Small intestine (tissue), 7 donors: Measurements from ENCODE around the gene ZBTB24. TPM values are rescaled to one million over a fixed set of nuclear protein-coding genes. Genes with fewer than 3 reads are reported as not detected.

Source experiments
- DNase-seq, 2 donors: peaks; one replicate each; pipeline versions ENCODE4 v3.0.0 to v3.0.0-alpha.2; 2013
- FAIRE-seq: peaks from 2 replicates; lab custom pipeline; 2012; peaks lifted over from hg19 to GRCh38; lab: Jason Lieb, UNC
- H3K27ac ChIP-seq, 3 donors: one replicate each; pipeline ENCODE4 v1.5.1; 2013; ENCODE audit warnings: low read length in 2 of 3, mild to moderate bottlenecking in 2 of 3, control low read depth in 1 of 3, inconsistent platforms in 1 of 3, low read depth in 1 of 3, moderate library complexity in 1 of 3
- H3K27me3 ChIP-seq, 3 donors: one replicate each; pipeline ENCODE4 v1.6.1; 2013; ENCODE audit warnings: low read length in 3 of 3, inconsistent platforms in 1 of 3; ENCODE audit not compliant: control insufficient read depth in 3 of 3, insufficient read depth in 3 of 3
- H3K36me3 ChIP-seq, 3 donors: one replicate each; pipeline ENCODE4 v1.6.1; 2013; ENCODE audit warnings: low read length in 3 of 3, inconsistent platforms in 1 of 3, low read depth in 1 of 3, mild to moderate bottlenecking in 1 of 3, moderate library complexity in 1 of 3; ENCODE audit not compliant: control insufficient read depth in 3 of 3, insufficient read depth in 2 of 3
- H3K4me1 ChIP-seq, 3 donors: one replicate each; pipeline ENCODE4 v1.6.1; 2013; ENCODE audit warnings: low read length in 2 of 3, inconsistent platforms in 1 of 3, low read depth in 1 of 3, mild to moderate bottlenecking in 1 of 3, moderate library complexity in 1 of 3; ENCODE audit not compliant: control insufficient read depth in 3 of 3, insufficient read depth in 2 of 3
- H3K4me3 ChIP-seq, 3 donors: one replicate each; pipeline ENCODE4 v1.5.1; 2013; ENCODE audit warnings: low read length in 3 of 3, control low read depth in 1 of 3, inconsistent platforms in 1 of 3, low read depth in 1 of 3, mild to moderate bottlenecking in 1 of 3, moderate library complexity in 1 of 3
- H3K9me3 ChIP-seq, 2 donors: one replicate each; pipeline ENCODE4 v1.6.1; 2013; ENCODE audit warnings: low read depth in 1 of 2, low read length in 1 of 2; ENCODE audit not compliant: control insufficient read depth in 2 of 2, insufficient read depth in 1 of 2
- WGBS, 3 donors: extraction: QIAGEN DNeasy Blood & Tissue Kit; methylation state at CpG; one replicate each; pipeline ENCODE4 v1.1.7; 2013; 5-methylcytosine and 5-hydroxymethylcytosine counted together
- polyA plus RNA-seq, 4 donors: library from polyadenylated mRNA; stranded (reverse) in 3 of 4; unstranded in 1 of 4; fragments of 200-250 nt in 3 of 4; fragments of 120-200 nt in 1 of 4; gene quantifications; one replicate each; pipeline versions ENCODE4 v1.2.1 to v1.2.3, GENCODE V29; 2013
- donor health status: healthy with polysubstance abuse.
- donor health status: control.
- donor health status: control.
- donor health status: Bipolar disorder and iron deficiency.
- donor health status: healthy.

The ZBTB24 gene
- polyA plus RNA-seq, 4 donors, result 1.8 to 12.6 (median 3.3) TPM

DNA sequence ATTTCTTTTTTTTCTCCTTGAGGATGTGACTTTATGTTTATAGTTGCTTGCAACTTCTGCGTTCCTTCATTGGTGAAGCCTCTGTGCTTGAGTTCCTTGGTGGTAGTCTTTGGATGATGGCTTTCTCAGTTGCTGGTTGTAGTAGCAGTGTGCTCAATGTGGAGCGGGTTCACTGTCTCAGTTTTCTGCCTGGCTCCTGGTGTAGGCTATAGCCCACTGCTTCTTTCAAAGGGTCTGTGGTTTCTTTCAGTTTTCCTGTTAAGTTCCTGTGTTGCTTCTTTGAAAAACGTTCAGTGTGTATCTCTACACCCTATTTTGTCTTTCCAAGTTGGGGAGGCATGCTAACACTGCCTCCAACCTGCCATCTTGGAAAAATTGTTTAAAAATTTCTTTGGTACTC is 33.9 kb upstream of the ZBTB24 start:
- 67 to 82% (median 71%) methylated on average over 3 of the region's 3 CpGs for WGBS, 3 donors
- no peaks in the 10 kb centered on the region for H3K27me3 ChIP-seq
- no peak for FAIRE-seq

DNA sequence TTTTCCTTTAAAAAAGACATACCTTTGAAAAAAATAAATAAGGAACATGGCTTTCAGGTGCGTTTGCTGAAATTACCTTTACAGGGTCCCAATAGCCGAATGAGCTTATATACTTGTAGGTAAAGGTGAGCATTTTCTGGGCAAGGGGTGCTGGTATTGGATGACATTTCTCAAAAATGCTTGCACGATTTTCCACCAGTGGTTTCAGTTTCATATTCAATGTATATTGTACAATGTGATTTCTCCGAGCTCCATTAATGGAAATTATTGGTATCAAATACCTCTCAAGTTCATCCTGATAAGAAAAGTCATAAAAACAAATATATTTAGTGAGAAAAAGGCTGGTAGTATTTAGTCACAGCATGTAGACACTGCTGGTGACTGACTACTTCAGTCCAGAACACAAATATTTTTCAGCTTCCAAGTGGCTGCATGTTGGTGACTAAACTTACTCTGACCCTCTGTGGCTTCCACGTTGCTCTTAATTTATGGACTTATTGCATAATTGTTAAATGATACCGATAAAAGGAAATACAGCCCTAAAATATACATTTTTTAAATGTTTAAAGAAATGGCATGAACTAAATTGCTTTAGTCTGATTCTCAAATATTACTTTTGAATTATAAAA is 32.9 kb upstream of the ZBTB24 start:
- WGBS, 3 donors, result 16 to 47% (median 20%) methylated on average over 6 of the region's 6 CpGs
- Histone ChIP-seq H3K27me3 (no peaks in the 10 kb centered on the region), H3K36me3 (no peaks in the 10 kb centered on the region), H3K4me1 (no peaks in the 10 kb centered on the region), H3K4me3 (peak overlapping the region in 1 of 3 donors; percentile 38), H3K9me3 (no peaks in the 10 kb centered on the region), H3K27ac (no peak overlapping the region)
- FAIRE-seq (no peak), DNase-seq (peak in 1 of 2 donors; percentile 53)

More for the DNA sequence above, 33.9 kb upstream of the ZBTB24 start:
- no peak for DNase-seq
- Histone ChIP-seq H3K4me1 (no peaks in the 10 kb centered on the region), H3K27ac (no peak overlapping the region), H3K9me3 (no peaks in the 10 kb centered on the region), H3K4me3 (no peak overlapping the region), H3K36me3 (no peaks in the 10 kb centered on the region)

DNA sequence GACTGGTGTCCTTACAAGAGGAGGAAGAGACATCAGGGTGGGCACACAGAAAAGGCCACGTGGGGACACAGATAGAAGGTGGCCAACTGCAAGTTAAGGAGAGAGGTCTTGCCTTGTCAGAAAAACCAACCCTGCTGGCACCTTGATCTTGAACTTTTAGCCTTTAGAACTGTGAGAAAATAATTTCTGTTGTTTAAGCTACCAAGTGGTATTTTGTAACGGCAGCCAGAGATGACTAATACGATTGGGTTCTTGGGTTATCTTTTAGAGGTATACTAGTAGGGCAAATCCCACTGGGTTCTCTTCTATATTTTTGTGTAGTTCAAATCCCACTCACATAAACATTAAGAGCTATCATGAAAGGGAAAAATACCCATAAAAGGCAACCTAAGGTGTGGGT is 31.9 kb upstream of the ZBTB24 start:
- no peak overlapping the region for H3K27ac ChIP-seq
- H3K36me3 ChIP-seq, result no peaks in the 10 kb centered on the region
- no peaks in the 10 kb centered on the region for H3K27me3 ChIP-seq
- 83 to 92% (median 88%) methylated on average over 3 of the region's 3 CpGs for WGBS, 3 donors
- FAIRE-seq (no peak), DNase-seq (no peak)
- H3K4me3 ChIP-seq, result no peak overlapping the region
- peaks cover 0 to 5% of the 10 kb centered on the region in 2 donors for H3K9me3 ChIP-seq
- H3K4me1 ChIP-seq, result no peaks in the 10 kb centered on the region

DNA sequence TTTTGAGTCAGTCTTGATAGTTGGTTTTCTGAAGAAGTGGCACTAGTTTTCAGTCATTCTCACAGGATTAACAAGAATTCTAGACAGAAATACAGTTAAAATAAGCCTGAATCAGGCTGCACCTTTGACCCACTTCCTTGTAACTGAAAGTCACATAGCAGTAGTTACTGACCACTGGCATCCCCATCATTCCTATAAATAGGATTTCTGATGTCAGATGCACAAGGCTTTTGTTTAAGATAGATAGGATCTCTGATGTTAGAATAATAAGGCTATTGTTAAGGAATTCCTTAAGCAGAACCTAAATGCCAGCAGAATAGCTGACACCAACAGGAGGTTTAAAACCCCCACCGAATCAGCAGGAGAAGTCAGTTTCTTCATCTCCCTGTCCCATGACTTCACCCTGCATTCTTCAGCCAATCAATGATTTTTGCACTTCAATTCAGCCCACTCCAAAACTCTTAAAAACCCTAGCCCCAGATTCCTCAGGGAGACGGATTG is 30.6 kb upstream of the ZBTB24 start:
- WGBS, 3 donors, result 80 to 100% (median 92%) methylated on average over 2 of the region's 2 CpGs
- Histone ChIP-seq H3K27ac (no peak overlapping the region), H3K27me3 (no peaks in the 10 kb centered on the region), H3K4me3 (no peak overlapping the region), H3K36me3 (no peaks in the 10 kb centered on the region), H3K4me1 (no peaks in the 10 kb centered on the region), H3K9me3 (peaks cover 0 to 5% of the 10 kb centered on the region in 2 donors)
- DNase-seq (no peak), FAIRE-seq (no peak)

DNA sequence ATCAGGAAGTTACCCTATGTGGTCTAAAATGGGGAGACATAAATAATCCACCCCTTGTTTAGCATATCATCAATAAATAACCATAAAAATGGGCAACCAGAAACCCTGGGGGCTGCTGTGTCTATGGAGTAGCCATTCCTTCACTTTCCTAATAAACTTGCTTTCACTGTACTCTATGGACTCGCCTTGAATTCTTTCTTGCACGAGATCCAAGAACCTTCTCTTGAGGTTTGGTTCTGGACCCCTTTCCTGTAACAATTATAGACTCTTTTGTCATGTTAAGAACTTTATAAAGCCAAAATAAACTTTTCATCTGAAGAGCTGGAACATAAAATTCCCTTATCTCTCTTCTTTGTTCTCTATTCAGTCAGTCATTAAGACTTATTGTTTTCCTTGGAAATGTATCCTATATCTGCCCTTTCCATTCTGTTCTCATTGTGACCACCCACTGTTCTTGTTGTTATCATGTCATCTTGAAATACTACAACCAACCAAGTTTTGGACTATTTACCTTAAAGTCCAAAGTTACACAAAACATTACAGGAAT is 29.3 kb upstream of the ZBTB24 start:
- no peaks in the 10 kb centered on the region for H3K36me3 ChIP-seq
- FAIRE-seq, result no peak
- no peaks in the 10 kb centered on the region for H3K4me1 ChIP-seq
- no peaks in the 10 kb centered on the region for H3K27me3 ChIP-seq
- H3K4me3 ChIP-seq, result no peak overlapping the region
- no peak for DNase-seq
- 79 to 86% (median 85%) methylated on average over 2 of the region's 2 CpGs for WGBS, 3 donors
- peaks cover 0 to 5% of the 10 kb centered on the region in 2 donors for H3K9me3 ChIP-seq
- no peak overlapping the region for H3K27ac ChIP-seq

DNA sequence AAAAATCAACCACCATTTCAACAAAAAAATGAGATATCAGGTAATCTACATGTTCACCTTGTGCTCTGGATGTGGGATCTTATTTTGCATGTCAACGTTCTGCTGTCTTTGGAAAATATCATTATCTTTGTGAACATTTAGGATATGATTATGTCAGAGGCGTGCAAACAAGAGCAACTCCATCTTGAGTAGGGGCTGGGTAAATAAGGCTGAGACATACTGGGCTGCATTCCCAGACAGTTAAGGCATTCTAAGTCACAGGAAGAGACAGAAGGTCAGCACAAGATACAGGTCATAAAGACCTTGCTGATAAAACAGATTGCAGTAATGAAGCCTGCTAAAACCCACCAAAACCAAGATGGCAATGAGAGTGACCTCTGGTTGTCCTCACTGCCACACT is 28.8 kb upstream of the ZBTB24 start:
- Histone ChIP-seq H3K9me3 (peaks cover 0 to 5% of the 10 kb centered on the region in 2 donors), H3K36me3 (no peaks in the 10 kb centered on the region), H3K27ac (no peak overlapping the region), H3K4me1 (no peaks in the 10 kb centered on the region), H3K27me3 (no peaks in the 10 kb centered on the region), H3K4me3 (no peak overlapping the region)
- DNase-seq (no peak), FAIRE-seq (no peak)
- WGBS, 3 donors, result 74 to 84% (median 81%) methylated on average over 2 of the region's 2 CpGs

DNA sequence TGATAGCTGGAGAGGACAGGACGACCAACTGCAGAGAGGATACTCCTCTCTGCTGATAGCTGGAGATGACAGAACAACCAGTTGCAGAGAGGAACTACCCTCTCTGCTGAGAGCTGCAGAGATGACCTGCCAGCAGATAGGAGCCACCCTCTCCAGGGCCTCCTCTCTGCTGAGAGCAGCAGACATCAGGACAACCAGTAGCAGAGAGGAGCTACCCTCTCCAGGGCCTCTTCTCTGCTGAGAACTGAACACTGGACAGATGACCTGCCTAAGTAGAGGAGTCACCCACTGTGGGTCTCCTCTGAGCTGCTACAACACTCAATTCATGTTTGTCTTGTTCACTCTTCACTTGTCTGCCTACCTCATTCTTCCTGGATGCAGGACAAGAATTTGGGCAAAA is 27.3 kb upstream of the ZBTB24 start:
- no peak overlapping the region for H3K4me3 ChIP-seq
- DNase-seq, result no peak
- WGBS, 3 donors, result 71 to 79% (median 72%) methylated on average over 1 of the region's 1 CpG
- H3K36me3 ChIP-seq, result no peaks in the 10 kb centered on the region
- no peak overlapping the region for H3K27ac ChIP-seq
- no peaks in the 10 kb centered on the region for H3K27me3 ChIP-seq
- no peaks in the 10 kb centered on the region for H3K4me1 ChIP-seq
- H3K9me3 ChIP-seq, result peaks cover 0 to 5% of the 10 kb centered on the region in 2 donors
- no peak for FAIRE-seq

DNA sequence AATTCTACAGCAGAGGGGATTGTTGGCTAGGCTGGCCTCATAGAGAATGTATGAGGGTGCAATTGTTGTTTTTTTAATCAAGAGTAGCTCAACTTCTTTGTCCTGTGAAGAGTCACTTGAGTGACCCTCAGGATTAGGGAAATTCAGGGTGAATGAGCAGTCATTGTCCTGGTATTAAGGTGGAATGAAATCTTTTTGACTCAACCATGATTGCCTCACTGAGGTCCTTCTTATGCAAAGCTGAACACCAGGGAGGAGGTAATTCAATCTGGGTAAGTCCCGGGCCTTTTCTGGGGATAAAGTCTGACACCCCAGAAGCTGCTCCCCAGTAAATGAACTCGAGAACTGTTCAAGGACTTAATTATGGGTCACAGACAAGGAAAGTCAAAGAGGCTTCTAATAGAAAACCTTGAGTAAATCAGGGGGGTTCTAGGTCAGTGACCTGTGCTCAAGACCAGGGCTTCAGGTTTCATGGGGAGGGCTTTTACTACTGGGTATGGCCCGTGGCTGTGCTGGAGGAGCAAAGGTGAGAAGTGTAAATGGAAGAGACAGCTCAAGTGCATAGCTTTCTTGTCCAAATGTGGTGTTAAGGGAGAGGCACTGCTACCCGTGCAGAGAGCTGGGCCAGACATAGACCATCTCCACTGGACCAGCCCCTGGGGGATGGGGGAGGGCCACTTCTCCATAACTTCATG is 25.3 kb upstream of the ZBTB24 start:
- H3K4me3 ChIP-seq, result no peak overlapping the region
- no peak overlapping the region for H3K27ac ChIP-seq
- H3K36me3 ChIP-seq, result no peaks in the 10 kb centered on the region
- 65 to 70% (median 66%) methylated on average over 4 of the region's 4 CpGs for WGBS, 3 donors
- peaks cover 0 to 5% of the 10 kb centered on the region in 2 donors for H3K9me3 ChIP-seq
- FAIRE-seq (no peak), DNase-seq (no peak)
- no peaks in the 10 kb centered on the region for H3K4me1 ChIP-seq
- H3K27me3 ChIP-seq, result no peaks in the 10 kb centered on the region
